Mesothelial cell of epicardium (in vitro differentiated cells): ENCODE data around the gene CDH12. TPM values are rescaled to one million over a fixed set of nuclear protein-coding genes. Genes with fewer than 3 reads are reported as not detected.

ENCODE experiments used
- DNase-seq, 2 experiments: peaks; one replicate each; pipeline ENCODE4 v3.0.0; 2021; ENCODE audit warnings: low spot score in 2 of 2; ENCODE audit not compliant: unreplicated experiment in 2 of 2
- H3K27ac Mint-ChIP-seq: 2 replicates; pipeline ENCODE4 v1.8.0; 2021; ENCODE audit warnings: mixed read lengths
- H3K27me3 Mint-ChIP-seq: 2 replicates; pipeline ENCODE4 v1.8.0; 2021; ENCODE audit warnings: low read depth, mixed read lengths
- H3K36me3 Mint-ChIP-seq: 2 replicates; pipeline ENCODE4 v1.8.0; 2021; ENCODE audit warnings: mixed read lengths
- H3K4me1 Mint-ChIP-seq: 2 replicates; pipeline ENCODE4 v1.8.0; 2021; ENCODE audit warnings: mixed read lengths
- H3K4me3 Mint-ChIP-seq: 2 replicates; pipeline ENCODE4 v1.8.0; 2021; ENCODE audit warnings: mild to moderate bottlenecking, moderate library complexity, mixed read lengths
- H3K9me3 Mint-ChIP-seq: 2 replicates; pipeline ENCODE4 v1.8.0; 2021; ENCODE audit warnings: mixed read lengths
- CTCF ChIP-seq: fragments of 200-600 bp; sonication (generic); IDR thresholded peaks from one replicate; pipeline ENCODE4 v1.5.0; 2021; ENCODE audit warnings: antibody characterized with exemption; ENCODE audit not compliant: unreplicated experiment
- total RNA-seq: library from RNA; stranded (reverse); gene quantifications from 3 replicates; pipeline ENCODE4 v1.2.1, GENCODE V29; 2021

CDH12 gene
- total RNA-seq, 1 donor from 2014 or later, result 1.6 TPM

DNA sequence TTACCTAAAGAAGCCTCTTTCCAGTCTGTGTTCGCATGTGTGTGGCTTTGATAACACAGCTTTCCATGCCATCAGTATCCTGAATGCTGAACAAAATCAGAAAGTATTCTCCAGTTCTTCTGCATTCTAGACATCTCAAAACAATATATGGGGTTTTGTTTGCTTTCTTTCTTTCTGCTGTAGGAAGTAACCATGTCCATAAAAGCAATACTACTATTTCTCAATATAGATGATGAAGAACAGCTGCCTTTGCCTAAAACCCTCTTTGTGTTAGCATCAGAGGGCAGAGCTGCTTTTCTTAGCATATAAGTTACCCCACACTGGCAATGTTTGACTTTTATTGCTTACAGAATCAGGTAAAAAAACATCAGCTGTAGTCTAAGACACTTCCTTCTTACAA lies 963.6 kb downstream of the CDH12 start:
- Mint-ChIP-seq H3K9me3 (no peaks in the 10 kb centered on the region), H3K36me3 (no peaks in the 10 kb centered on the region), H3K27ac (no peak overlapping the region), H3K4me1 (peaks cover 18% of the 10 kb centered on the region), H3K27me3 (peaks cover 28% of the 10 kb centered on the region), H3K4me3 (no peak overlapping the region)
- DNase-seq, result no peak
- no peak for TF ChIP-seq CTCF

DNA sequence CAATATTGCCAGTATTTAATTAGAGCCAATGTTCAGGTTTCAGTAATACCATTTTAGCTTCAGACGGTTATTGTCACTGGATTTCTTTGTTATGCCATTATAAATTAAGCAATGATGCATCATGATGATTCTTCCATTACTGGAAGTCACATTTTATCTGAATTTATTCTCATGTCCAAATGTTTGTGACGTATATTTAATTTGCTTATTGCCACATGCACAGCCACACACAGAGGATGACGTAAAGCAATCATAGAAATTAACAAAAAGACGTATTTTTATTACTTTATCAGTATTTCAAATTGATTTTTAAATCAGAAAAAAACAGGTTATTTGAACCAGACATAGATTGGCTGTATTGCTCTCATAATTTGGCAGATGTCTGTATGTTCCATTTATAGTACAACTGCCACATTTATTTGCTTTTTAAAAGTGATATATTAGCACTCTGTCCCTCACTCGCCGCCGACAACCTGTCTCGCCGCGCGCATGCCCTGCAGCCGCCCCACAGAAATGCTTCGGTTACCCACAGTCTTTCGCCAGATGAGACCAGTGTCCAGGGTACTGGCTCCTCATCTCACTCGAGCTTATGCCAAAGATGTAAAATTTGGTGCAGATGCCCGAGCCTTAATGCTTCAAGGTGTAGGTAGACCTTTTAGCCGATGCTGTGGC lies 970.9 kb downstream of the CDH12 start:
- DNase-seq, result no peak
- H3K9me3 Mint-ChIP-seq, result peaks cover 7% of the 10 kb centered on the region
- no peak overlapping the region for H3K4me3 Mint-ChIP-seq
- H3K4me1 Mint-ChIP-seq, result peaks cover 7% of the 10 kb centered on the region
- H3K27ac Mint-ChIP-seq, result no peak overlapping the region
- H3K36me3 Mint-ChIP-seq, result no peaks in the 10 kb centered on the region
- no peak for TF ChIP-seq CTCF
- H3K27me3 Mint-ChIP-seq, result peaks cover 34% of the 10 kb centered on the region

GRCh38 chr5:21880164-21880563 lies 973.0 kb downstream of the CDH12 start:
- TF ChIP-seq CTCF, result no peak
- Mint-ChIP-seq H3K36me3 (no peaks in the 10 kb centered on the region), H3K9me3 (peaks cover 7% of the 10 kb centered on the region), H3K4me3 (no peak overlapping the region), H3K27ac (no peak overlapping the region), H3K4me1 (peaks cover 7% of the 10 kb centered on the region), H3K27me3 (peaks cover 32% of the 10 kb centered on the region)
- no peak for DNase-seq

- H3K27ac Mint-ChIP-seq, result no peak overlapping the region
- H3K4me1 Mint-ChIP-seq, result no peaks in the 10 kb centered on the region
- H3K4me3 Mint-ChIP-seq, result no peak overlapping the region
- no peak for TF ChIP-seq CTCF
- DNase-seq, result no peak
- peaks cover 7% of the 10 kb centered on the region for H3K9me3 Mint-ChIP-seq
- peaks cover 39% of the 10 kb centered on the region for H3K27me3 Mint-ChIP-seq
- no peaks in the 10 kb centered on the region for H3K36me3 Mint-ChIP-seq
Observed at GRCh38 chr5:21862986-21863385, 990.2 kb downstream of the CDH12 start.

DNA sequence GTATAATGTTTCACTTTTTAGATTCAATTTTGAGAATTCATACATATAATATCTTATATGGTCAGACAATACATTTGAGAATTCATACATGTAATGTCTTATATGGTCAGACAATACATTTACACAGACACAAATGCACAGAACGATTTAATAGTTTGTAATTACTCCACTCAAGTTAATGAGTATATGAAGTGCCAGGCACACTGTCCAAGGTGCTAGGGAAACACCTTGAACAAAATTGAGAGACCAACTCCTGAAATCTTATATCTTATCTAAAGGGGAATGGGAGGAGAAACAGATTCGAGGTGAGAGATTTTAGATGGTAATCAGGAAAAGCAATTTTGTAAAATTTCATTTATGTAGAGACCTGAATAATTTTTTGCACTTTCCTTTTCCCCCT lies 994.7 kb downstream of the CDH12 start:
- peaks cover 10% of the 10 kb centered on the region for H3K4me1 Mint-ChIP-seq
- no peak overlapping the region for H3K27ac Mint-ChIP-seq
- no peaks in the 10 kb centered on the region for H3K36me3 Mint-ChIP-seq
- H3K9me3 Mint-ChIP-seq, result peaks cover 3% of the 10 kb centered on the region
- no peak for DNase-seq
- H3K4me3 Mint-ChIP-seq, result no peak overlapping the region
- no peak for TF ChIP-seq CTCF
- H3K27me3 Mint-ChIP-seq, result peaks cover 22% of the 10 kb centered on the region
